AG09319 (cell line): ENCODE data around the gene STK32C.

Experiments
- DNase-seq: peaks from one replicate; pipeline ENCODE4 v3.0.0-alpha.2; 2010; ENCODE audit warnings: low read depth; ENCODE audit errors: extremely low read depth
- CTCF ChIP-seq: IDR thresholded peaks from 2 replicates; pipeline ENCODE4 v1.5.1; 2011; ENCODE audit warnings: low read depth, mild to moderate bottlenecking, inconsistent platforms, low read length, moderate library complexity

The STK32C gene

DNA sequence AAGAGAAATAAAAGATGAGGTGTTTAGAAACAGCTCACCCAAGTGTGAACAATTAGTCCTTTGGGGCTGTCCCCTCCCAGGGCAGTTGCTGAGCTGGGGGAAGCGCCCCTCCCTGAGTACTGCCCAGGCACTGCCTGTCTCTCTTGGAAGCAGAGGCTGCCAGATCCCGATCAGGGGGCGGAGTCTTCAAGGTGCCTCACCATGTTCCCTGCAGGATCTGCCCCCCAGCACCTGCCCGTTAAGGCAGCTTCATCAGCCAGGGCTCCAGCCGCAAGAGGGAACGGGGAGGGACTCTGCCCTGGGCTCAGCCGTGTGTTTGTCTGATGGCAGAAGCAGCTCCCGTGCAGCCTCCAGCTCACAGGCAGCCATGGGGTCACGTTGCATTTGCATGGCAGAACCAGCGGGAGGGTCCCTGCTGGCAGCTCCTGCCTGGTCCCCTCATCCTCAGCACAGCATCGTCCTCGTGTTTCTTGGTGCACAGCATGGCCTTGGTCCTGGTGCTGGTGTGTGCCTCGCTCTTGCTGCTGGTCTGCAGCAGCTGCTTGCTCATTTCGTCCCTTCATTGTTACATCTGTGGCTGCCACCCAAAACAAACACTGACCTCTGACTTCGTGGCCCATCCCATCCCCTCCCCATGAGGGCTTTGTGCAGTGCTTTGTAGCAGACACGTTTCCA, 131.7 kb downstream of the STK32C start:
- TF ChIP-seq CTCF = no peak
- no peak for DNase-seq

DNA sequence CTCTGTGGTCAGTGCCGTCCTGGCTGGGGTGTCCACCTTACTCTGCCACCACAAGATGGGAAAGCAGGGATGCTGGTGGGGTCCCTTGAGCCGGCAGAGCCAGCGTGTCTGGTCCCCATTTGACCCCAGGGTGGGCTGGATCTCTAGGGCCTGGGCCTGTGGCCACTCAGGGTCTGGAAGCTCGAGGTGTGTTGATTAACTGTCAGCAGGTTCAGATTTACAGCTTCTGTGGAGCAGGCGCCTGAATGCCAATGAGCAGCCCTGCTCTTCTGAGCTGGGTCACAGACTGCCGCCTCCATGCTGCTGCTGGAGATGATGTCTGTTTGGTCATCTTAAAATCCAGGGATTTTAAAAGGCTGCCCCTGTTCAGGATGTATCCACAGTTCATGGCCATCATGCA, 132.3 kb downstream of the STK32C start:
- no peak for DNase-seq
- no peak for TF ChIP-seq CTCF

DNA sequence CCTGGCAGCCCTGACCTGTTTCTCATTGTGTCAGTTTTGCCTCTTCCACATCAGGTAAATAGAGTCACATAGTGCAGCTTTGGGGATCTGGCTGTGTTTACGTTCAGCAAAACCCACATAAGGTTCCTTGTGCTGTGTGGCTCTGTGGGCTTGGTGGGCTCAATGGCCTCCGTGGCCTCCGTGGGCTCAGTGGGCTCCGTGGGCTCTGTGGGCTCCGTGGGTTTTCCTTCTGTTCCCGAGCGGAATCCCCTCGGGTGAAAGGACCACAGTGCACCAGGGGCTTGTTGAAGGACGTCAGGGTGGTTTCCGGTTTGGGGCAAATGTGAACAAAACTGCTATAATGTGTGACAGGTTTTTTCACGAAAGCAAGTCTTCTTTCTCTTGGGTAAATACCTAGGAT, 133.5 kb downstream of the STK32C start:
- TF ChIP-seq CTCF = no peak
- no peak for DNase-seq

- no peak for TF ChIP-seq CTCF
- DNase-seq = no peak
These were observed 134.6 kb downstream of the STK32C start for GRCh38 chr10:132173185-132173584.

GRCh38 chr10:132172091-132173066, 135.4 kb downstream of the STK32C start:
- TF ChIP-seq CTCF = no peak
- no peak for DNase-seq

DNA sequence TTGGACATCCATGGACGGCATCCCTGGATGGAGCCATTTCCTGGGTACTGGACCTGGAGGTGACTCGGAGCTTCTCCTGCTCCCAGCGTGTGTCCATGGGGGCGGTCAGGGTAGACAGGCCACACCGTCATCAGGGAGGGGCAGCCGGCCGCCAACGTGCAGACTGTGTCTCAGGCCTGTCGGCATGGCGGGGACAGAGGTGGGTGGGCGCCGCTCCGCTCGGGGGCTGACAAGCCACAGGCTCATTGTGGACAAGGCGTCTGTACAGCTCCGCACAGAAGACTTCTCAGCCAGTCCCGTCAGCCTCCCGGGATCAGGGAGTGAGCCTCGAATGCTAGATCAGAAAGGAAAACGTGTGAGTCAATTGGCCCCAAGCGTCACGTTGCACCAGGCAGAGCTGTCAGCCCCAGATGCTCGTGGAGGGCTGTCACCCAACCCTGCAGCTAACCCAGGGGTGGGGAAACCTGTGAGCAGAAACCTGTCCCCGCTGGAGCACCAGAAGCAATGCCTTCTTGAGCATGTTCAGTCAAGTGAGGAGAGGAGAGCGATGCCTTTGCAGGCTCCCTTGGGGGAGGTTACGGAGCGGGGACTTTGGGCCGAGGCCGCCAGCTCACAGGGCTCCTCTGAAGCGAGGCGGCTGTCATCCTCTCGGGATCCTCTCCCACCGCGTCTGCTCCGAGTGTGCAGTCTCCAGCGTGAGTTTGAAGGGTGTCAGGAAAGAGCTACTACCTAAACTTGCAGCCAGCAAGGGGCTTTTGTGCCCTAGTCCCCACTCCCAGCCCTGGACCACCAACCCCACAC, 137.0 kb downstream of the STK32C start:
- no peak for TF ChIP-seq CTCF

More for the DNA sequence above, 137.0 kb downstream of the STK32C start:
- DNase-seq = no peak
